Osteoblast (primary cell): ENCODE measurements around the gene DAPK1. TPM values are rescaled to one million over a fixed set of nuclear protein-coding genes. Genes with fewer than 3 reads are reported as not detected.

Experiments used
- DNase-seq: peaks from one replicate; pipeline ENCODE4 v3.0.0; 2011; ENCODE audit warnings: low spot score, mixed read lengths; ENCODE audit not compliant: insufficient read length; ENCODE audit errors: missing footprints
- H2AFZ ChIP-seq: 2 replicates; pipeline ENCODE4 v1.6.0; 2011; ENCODE audit warnings: mild to moderate bottlenecking, low read length
- H3K27ac ChIP-seq: 2 replicates; pipeline ENCODE4 v1.5.1; 2011; ENCODE audit warnings: mild to moderate bottlenecking, low read depth, low read length, moderate library complexity
- H3K27me3 ChIP-seq: 2 replicates; pipeline ENCODE4 v1.6.0; 2012; ENCODE audit warnings: mild to moderate bottlenecking, control low read depth, inconsistent platforms, low read length, moderate library complexity; ENCODE audit not compliant: insufficient read depth
- H3K36me3 ChIP-seq: 2 replicates; pipeline ENCODE4 v1.5.1; 2011; ENCODE audit warnings: mild to moderate bottlenecking, low read length, control low read depth, moderate library complexity; ENCODE audit not compliant: insufficient read depth
- H3K4me1 ChIP-seq: 2 replicates; pipeline ENCODE4 v1.5.1; 2011; ENCODE audit warnings: mild to moderate bottlenecking, low read length, control low read depth, moderate library complexity; ENCODE audit not compliant: insufficient read depth
- H3K4me2 ChIP-seq: 2 replicates; pipeline ENCODE4 v1.6.0; 2011; ENCODE audit warnings: mild to moderate bottlenecking, low read length; ENCODE audit not compliant: insufficient read depth
- H3K4me3 ChIP-seq: fragments of 200-600 bp; sonication (generic); 3 replicates; pipeline ENCODE4 v1.5.1; 2012; ENCODE audit warnings: mild to moderate bottlenecking, low read length, inconsistent platforms; ENCODE audit not compliant: insufficient read depth
- H3K79me2 ChIP-seq: 2 replicates; pipeline ENCODE4 v1.6.0; 2012; ENCODE audit warnings: mild to moderate bottlenecking, low read length, control low read depth, inconsistent platforms; ENCODE audit not compliant: insufficient read depth
- H3K9me3 ChIP-seq: 2 replicates; pipeline ENCODE4 v1.5.1; 2011; ENCODE audit warnings: low read depth, low read length, control low read depth
- H4K20me1 ChIP-seq: 2 replicates; pipeline ENCODE4 v1.6.0; 2012; ENCODE audit warnings: mild to moderate bottlenecking, low read length, control low read depth; ENCODE audit not compliant: insufficient read depth
- total RNA-seq: library from RNA; depleted of rRNA; stranded (reverse); fragments of >200 nt; gene quantifications from 2 replicates; pipeline ENCODE4 v1.2.3, GENCODE V29; 2012
- TF ChIP-seq, protein P1 (sequence below): IDR thresholded peaks from 2 replicates; pipeline ENCODE4 v1.5.1; 2011; ENCODE audit warnings: mild to moderate bottlenecking, low read depth, low read length, moderate library complexity; ENCODE audit errors: extremely low read depth

DAPK1 gene
- total RNA-seq, 1 donor, result 55.4 TPM

DNA sequence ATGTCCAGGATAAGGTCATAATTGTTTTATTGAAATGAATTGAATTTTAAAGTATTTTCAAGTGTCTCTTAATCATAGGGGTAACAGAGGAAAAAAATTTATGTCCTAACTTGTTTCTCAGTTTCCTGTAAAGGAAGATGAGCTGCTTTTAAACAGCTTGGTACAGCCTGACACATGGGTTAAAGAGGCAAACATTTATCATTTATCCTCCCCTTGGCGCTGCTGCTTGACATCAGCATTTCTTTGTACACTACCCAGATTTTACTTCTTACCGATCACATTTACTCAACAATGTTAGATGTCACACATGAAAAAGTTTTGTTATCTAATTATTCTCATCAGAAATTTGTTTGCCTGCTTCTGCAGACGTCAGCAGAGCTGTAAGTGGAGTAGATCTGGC is 148.9 kb downstream of the DAPK1 start:
- no peak overlapping the region for H3K4me3 ChIP-seq
- no peaks in the 10 kb centered on the region for H3K4me1 ChIP-seq
- H3K9me3 ChIP-seq, result no peaks in the 10 kb centered on the region
- no peaks in the 10 kb centered on the region for H3K79me2 ChIP-seq
- H3K27ac ChIP-seq, result no peak overlapping the region
- peaks cover 3% of the 10 kb centered on the region for H3K36me3 ChIP-seq
- TF ChIP-seq, protein P1, sequence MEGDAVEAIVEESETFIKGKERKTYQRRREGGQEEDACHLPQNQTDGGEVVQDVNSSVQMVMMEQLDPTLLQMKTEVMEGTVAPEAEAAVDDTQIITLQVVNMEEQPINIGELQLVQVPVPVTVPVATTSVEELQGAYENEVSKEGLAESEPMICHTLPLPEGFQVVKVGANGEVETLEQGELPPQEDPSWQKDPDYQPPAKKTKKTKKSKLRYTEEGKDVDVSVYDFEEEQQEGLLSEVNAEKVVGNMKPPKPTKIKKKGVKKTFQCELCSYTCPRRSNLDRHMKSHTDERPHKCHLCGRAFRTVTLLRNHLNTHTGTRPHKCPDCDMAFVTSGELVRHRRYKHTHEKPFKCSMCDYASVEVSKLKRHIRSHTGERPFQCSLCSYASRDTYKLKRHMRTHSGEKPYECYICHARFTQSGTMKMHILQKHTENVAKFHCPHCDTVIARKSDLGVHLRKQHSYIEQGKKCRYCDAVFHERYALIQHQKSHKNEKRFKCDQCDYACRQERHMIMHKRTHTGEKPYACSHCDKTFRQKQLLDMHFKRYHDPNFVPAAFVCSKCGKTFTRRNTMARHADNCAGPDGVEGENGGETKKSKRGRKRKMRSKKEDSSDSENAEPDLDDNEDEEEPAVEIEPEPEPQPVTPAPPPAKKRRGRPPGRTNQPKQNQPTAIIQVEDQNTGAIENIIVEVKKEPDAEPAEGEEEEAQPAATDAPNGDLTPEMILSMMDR, result no peak
- no peak overlapping the region for H2AFZ ChIP-seq
- H4K20me1 ChIP-seq, result no peaks in the 10 kb centered on the region
- no peak for DNase-seq
- H3K4me2 ChIP-seq, result no peak overlapping the region
- no peaks in the 10 kb centered on the region for H3K27me3 ChIP-seq

DNA sequence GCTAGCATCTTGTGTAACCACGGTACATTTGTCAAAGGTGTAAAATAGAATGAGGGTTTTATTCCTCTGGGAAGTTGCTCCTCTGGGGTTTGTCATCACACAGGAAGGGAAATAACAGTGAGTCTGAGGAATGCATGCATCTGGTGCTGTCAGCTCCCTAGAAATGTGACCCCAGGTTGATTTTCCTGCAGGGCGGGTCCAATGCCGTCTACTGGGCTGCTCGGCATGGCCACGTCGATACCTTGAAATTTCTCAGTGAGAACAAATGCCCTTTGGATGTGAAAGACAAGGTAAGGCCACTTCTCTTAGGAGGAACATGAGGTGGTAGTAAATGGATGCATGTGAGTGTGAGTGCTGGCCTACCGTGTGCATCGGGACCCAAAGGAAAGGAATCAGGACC is 149.4 kb downstream of the DAPK1 start:
- Histone ChIP-seq H3K27ac (no peak overlapping the region), H3K27me3 (no peaks in the 10 kb centered on the region), H3K36me3 (peaks cover 3% of the 10 kb centered on the region), H3K9me3 (no peaks in the 10 kb centered on the region), H3K4me1 (no peaks in the 10 kb centered on the region), H2AFZ (no peak overlapping the region), H4K20me1 (no peaks in the 10 kb centered on the region), H3K79me2 (no peaks in the 10 kb centered on the region), H3K4me3 (no peak overlapping the region), H3K4me2 (no peak overlapping the region)
- TF ChIP-seq, protein P1, result no peak
- DNase-seq, result no peak

DNA sequence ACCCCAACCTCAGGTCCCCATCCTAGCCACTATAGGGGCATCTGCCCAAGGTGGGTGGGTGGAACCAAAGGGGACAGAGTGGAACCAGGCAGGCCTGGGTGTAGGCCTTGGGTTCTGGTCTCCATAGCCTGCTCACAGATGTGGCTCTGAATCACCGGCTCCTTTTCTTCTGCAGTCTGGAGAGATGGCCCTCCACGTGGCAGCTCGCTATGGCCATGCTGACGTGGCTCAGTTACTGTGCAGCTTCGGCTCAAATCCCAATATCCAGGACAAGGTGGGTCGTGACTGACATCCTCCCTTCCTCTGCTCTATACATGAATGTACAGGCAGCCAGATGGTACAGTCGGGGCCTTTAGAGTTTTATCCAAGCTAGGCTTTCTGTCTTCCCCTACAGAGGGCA is 150.9 kb downstream of the DAPK1 start:
- peaks cover 3% of the 10 kb centered on the region for H3K36me3 ChIP-seq

DNA sequence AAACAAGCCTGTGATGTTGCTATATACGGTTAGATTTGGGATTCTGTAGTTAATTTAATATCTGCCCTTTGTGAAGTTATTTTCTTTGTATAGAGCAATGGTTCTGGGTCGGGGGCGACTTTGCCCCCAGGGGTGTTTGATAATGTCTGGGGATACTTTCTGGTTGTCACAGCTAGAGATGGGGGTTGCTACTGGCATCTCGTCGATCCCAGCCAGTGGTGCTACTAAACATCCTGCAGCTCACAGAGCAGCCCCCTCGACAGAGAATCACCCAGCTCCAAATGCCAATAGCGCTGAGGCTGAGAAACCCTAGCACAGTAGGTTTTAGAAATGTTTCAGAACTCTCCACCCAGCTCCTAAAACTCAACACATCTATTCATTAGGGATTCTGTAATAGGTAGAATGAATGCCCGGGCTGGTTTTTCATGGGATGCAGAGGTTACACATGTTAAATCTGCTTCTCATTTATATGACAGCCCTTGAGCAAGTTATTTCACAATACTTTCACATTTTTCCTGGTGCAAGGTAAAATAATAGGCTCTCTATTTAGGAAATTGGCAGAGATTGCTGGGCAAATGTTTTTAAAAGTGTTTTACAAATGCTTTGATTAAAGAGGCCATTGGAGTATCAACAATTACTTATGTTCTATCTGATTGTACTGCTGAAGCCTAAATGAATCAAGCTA is 153.1 kb downstream of the DAPK1 start:
- Histone ChIP-seq H2AFZ (no peak overlapping the region), H3K9me3 (no peaks in the 10 kb centered on the region), H3K4me3 (no peak overlapping the region), H3K27ac (no peak overlapping the region), H3K27me3 (peaks cover 11% of the 10 kb centered on the region), H3K4me2 (no peak overlapping the region), H3K4me1 (no peaks in the 10 kb centered on the region), H3K79me2 (no peaks in the 10 kb centered on the region), H3K36me3 (peaks cover 3% of the 10 kb centered on the region), H4K20me1 (no peaks in the 10 kb centered on the region)
- TF ChIP-seq, protein P1, result no peak
- DNase-seq, result no peak

More for the DNA sequence above, 150.9 kb downstream of the DAPK1 start:
- no peak overlapping the region for H2AFZ ChIP-seq
- H3K4me2 ChIP-seq, result no peak overlapping the region
- H3K4me3 ChIP-seq, result no peak overlapping the region
- H4K20me1 ChIP-seq, result no peaks in the 10 kb centered on the region
- no peaks in the 10 kb centered on the region for H3K27me3 ChIP-seq
- no peaks in the 10 kb centered on the region for H3K79me2 ChIP-seq
- H3K27ac ChIP-seq, result no peak overlapping the region
- H3K4me1 ChIP-seq, result no peaks in the 10 kb centered on the region
- TF ChIP-seq, protein P1, result no peak
- H3K9me3 ChIP-seq, result no peaks in the 10 kb centered on the region
- no peak for DNase-seq
